DOHH2 (cell line): ENCODE results near the gene BSN.

Experiments
- H3F3A ChIP-seq: fragments of 200-600 bp; sonication (generic), shearing (Covaris generic); 2 replicates; pipeline ENCODE4 v1.6.0; 2016; ENCODE audit warnings: antibody characterized with exemption, mild to moderate bottlenecking; ENCODE audit not compliant: control insufficient read depth, insufficient read depth
- H3K27ac ChIP-seq: fragments of 200-600 bp; sonication (generic); 2 replicates; pipeline ENCODE4 v1.5.1; 2014; ENCODE audit warnings: low read depth, mild to moderate bottlenecking, low read length, moderate library complexity
- H3K27me3 ChIP-seq: fragments of 200-600 bp; sonication (generic); 2 replicates; pipeline ENCODE4 v1.6.1; 2014; ENCODE audit warnings: mild to moderate bottlenecking, low read length, mixed read lengths; ENCODE audit not compliant: control insufficient read depth
- H3K36me3 ChIP-seq: fragments of 200-600 bp; sonication (generic); 2 replicates; pipeline ENCODE4 v1.6.1; 2014; ENCODE audit warnings: mild to moderate bottlenecking, low read length, moderate library complexity, mixed read lengths; ENCODE audit not compliant: control insufficient read depth
- H3K4me1 ChIP-seq: fragments of 200-600 bp; sonication (generic); 2 replicates; pipeline ENCODE4 v1.6.1; 2014; ENCODE audit warnings: mild to moderate bottlenecking, low read length, mixed read lengths; ENCODE audit not compliant: control insufficient read depth
- H3K4me2 ChIP-seq: fragments of 200-600 bp; sonication (generic); 2 replicates; pipeline ENCODE4 v1.6.0; 2014; ENCODE audit warnings: mild to moderate bottlenecking, low read length, moderate library complexity
- H3K4me3 ChIP-seq: fragments of 200-600 bp; sonication (generic); 2 replicates; pipeline ENCODE4 v1.5.1; 2014; ENCODE audit warnings: mild to moderate bottlenecking, low read length, mixed read lengths
- H3K79me2 ChIP-seq: fragments of 200-600 bp; sonication (generic); 2 replicates; pipeline ENCODE4 v1.6.1; 2014; ENCODE audit warnings: mild to moderate bottlenecking, low read length, mixed read lengths; ENCODE audit not compliant: control insufficient read depth
- H3K9me2 ChIP-seq: fragments of 200-600 bp; sonication (generic); replicated peaks from 2 replicates; pipeline ENCODE4 v1.6.1; 2014; ENCODE audit warnings: mild to moderate bottlenecking, low read length, mixed read lengths; ENCODE audit not compliant: control insufficient read depth
- H3K9me3 ChIP-seq: fragments of 200-600 bp; sonication (generic); 2 replicates; pipeline ENCODE4 v1.6.1; 2014; ENCODE audit warnings: antibody characterized with exemption, low read length, mixed read lengths; ENCODE audit not compliant: control insufficient read depth, insufficient read depth
- H4K20me1 ChIP-seq: fragments of 200-600 bp; sonication (generic); 2 replicates; pipeline ENCODE4 v1.6.0; 2014; ENCODE audit warnings: low read depth, mild to moderate bottlenecking, antibody characterized with exemption, low read length, moderate library complexity; ENCODE audit not compliant: control insufficient read depth, insufficient read depth
- EZH2phosphoT487 ChIP-seq: fragments of 200-600 bp; sonication (generic); IDR thresholded peaks from 2 replicates; pipeline ENCODE4 v1.6.1; 2017; ENCODE audit warnings: borderline replicate concordance, mild to moderate bottlenecking, antibody characterized with exemption, low read length, moderate library complexity, mixed read lengths
- TF ChIP-seq, protein P1 (sequence below): fragments of 200-600 bp; sonication (generic); IDR thresholded peaks from one replicate; pipeline ENCODE4 v1.5.1; 2014; ENCODE audit warnings: antibody characterized with exemption, mild to moderate bottlenecking, low read depth, low read length; ENCODE audit not compliant: poor library complexity, severe bottlenecking

BSN gene

DNA sequence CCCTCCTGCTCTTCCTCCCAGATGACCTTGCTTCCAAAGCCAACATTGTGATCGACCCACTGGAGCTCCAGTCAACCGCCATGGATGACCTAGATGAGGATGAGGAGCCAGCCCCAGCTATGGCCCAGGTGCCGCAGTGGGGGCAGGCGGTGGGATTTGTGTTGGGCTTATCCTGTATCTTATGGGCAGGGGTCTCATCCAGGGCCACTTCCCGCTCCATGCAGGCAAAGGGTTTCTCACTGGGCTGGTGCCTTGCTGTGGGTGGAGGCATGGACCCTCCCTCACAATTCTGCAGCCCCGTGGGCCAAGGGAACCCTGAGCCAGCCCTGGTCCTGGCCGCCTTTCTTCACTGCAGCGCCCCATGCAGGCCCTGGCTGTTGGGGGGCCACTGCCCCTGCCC is 150.4 kb downstream of the BSN start:
- Histone ChIP-seq H3K4me2 (no peak overlapping the region), H3K9me3 (no peaks in the 10 kb centered on the region), H3K36me3 (peaks cover 29% of the 10 kb centered on the region), H3K9me2 (no peaks in the 10 kb centered on the region), H3F3A (no peaks in the 10 kb centered on the region), H3K4me1 (no peaks in the 10 kb centered on the region), H3K27me3 (no peaks in the 10 kb centered on the region), H3K4me3 (no peak overlapping the region), H4K20me1 (no peaks in the 10 kb centered on the region), H3K79me2 (no peaks in the 10 kb centered on the region), H3K27ac (no peak overlapping the region)
- TF ChIP-seq, protein P1, sequence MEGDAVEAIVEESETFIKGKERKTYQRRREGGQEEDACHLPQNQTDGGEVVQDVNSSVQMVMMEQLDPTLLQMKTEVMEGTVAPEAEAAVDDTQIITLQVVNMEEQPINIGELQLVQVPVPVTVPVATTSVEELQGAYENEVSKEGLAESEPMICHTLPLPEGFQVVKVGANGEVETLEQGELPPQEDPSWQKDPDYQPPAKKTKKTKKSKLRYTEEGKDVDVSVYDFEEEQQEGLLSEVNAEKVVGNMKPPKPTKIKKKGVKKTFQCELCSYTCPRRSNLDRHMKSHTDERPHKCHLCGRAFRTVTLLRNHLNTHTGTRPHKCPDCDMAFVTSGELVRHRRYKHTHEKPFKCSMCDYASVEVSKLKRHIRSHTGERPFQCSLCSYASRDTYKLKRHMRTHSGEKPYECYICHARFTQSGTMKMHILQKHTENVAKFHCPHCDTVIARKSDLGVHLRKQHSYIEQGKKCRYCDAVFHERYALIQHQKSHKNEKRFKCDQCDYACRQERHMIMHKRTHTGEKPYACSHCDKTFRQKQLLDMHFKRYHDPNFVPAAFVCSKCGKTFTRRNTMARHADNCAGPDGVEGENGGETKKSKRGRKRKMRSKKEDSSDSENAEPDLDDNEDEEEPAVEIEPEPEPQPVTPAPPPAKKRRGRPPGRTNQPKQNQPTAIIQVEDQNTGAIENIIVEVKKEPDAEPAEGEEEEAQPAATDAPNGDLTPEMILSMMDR: no peak
- TF ChIP-seq EZH2phosphoT487: no peak

DNA sequence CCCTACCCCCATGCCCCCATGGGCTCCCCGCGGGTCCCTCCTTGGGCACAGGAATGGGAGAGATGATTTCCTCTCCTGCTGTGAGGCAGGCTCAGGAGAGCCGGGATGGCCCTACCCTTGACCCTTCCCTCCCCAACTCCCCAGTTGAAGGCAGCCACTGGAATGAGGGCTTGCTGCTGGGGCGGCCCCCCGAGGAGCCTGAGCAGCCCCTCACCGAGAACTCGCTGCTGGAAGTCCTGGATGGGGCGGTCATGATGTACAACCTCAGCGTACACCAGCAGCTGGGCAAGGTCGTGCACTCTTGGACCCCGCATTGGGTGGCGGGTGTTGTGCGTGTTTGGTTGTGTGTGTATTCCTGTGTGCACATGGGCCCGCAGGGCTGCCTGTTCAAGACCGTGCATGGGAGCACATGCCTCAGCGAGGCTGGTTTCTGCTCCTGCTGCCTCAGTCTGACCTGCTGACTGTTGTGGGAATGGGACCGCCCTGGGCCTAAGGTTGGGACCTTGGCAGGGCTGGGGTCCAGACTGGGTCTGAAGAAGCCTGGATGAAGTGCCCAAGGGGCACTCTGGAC is 151.2 kb downstream of the BSN start:
- Histone ChIP-seq H3K9me2 (no peaks in the 10 kb centered on the region), H3K27me3 (no peaks in the 10 kb centered on the region), H3K79me2 (no peaks in the 10 kb centered on the region), H3F3A (no peaks in the 10 kb centered on the region), H3K4me2 (no peak overlapping the region), H4K20me1 (no peaks in the 10 kb centered on the region), H3K4me3 (no peak overlapping the region), H3K4me1 (no peaks in the 10 kb centered on the region), H3K9me3 (no peaks in the 10 kb centered on the region), H3K27ac (no peak overlapping the region), H3K36me3 (peaks cover 29% of the 10 kb centered on the region)
- TF ChIP-seq, protein P1: no peak

DNA sequence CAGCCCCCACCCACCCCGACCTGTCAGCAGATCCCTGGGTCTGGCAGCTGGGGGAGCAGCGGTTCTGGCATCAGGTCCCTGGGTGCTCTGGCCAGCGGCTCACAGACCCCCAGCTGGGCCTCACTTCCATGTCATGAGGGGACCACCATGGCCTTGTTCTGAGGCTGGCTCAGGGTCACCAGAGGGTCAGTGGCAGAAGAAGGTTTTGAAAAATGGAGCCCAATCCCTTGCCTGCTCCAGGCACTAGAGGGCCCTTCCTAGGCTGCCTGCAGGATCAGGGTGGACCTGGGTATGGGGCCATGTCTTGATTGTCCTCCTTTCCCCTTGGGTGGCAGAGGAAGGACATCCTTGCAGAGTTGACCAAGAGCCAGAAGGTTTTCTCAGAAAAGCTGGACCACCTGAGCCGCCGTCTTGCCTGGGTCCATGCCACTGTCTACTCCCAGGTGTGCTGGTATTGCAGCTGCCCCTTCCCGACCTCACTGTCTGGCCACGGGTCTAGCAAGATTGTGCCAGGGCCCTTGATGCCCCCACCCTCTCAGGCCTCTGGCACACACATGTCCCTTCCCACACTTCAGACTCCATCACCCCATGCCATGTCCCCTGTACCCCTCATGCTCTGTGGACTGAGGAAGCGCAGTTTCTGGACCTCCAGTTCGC is 152.3 kb downstream of the BSN start:
- Histone ChIP-seq H3K4me2 (no peak overlapping the region), H3K9me2 (no peaks in the 10 kb centered on the region), H3K4me1 (no peaks in the 10 kb centered on the region), H3K27ac (no peak overlapping the region), H4K20me1 (no peaks in the 10 kb centered on the region), H3K79me2 (no peaks in the 10 kb centered on the region), H3K36me3 (peaks cover 20% of the 10 kb centered on the region), H3F3A (no peaks in the 10 kb centered on the region), H3K9me3 (no peaks in the 10 kb centered on the region), H3K4me3 (no peak overlapping the region), H3K27me3 (no peaks in the 10 kb centered on the region)
- TF ChIP-seq EZH2phosphoT487: no peak
- TF ChIP-seq, protein P1: no peak
